ENCODE results near the gene TANGO2. TPM values are rescaled to one million over a fixed set of nuclear protein-coding genes. Genes with fewer than 3 reads are reported as not detected.

Gene TANGO2
- total RNA-seq, 3 donors from 2014 or later = 17.5 to 29.7 (median 27.6) TPM

DNA sequence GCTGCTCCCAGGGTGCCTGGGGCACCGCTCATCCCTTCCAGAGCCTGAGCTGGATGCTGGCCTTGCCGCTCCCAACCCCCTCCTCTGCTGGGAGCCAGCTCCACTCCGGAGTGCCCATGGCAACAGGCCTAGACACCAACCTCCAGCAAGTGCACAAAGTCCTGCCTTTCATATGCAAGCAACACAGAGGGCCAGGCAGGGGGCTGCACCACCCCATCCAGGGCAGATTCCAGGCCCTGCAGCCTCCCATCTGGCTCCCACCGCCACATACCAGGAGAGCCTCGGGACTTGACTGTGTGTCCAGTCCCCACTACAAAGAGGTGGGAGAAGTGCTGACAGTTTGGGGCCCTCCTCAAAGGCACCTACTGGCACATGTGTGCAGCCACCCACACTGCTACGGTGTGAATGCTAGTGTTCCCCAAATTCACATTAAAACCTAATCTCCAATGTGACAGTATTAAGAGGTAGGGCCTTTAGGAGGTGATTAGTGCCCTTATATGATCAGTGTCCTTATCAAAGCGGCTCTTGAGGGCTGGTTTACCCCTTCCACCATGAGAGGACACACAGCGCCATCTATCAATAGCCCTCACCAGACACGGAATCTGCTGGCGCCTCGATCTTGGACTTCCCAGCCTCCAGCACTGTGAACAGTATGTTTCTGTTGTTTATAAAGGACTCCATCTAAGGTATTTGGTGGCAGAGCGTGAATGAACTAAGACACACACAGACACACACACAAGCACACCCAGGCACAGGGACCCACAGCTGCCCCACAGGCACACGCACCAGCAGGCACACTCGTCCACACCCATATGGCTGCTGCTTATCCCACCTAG is 20.4 kb upstream of the TANGO2 start:
- H3K36me3 ChIP-seq (ENCODE audit: low read depth) = no peaks in the 10 kb centered on the region
- H3K4me1 ChIP-seq (ENCODE audit: low read depth) = no peaks in the 10 kb centered on the region
- TF ChIP-seq, protein P1, sequence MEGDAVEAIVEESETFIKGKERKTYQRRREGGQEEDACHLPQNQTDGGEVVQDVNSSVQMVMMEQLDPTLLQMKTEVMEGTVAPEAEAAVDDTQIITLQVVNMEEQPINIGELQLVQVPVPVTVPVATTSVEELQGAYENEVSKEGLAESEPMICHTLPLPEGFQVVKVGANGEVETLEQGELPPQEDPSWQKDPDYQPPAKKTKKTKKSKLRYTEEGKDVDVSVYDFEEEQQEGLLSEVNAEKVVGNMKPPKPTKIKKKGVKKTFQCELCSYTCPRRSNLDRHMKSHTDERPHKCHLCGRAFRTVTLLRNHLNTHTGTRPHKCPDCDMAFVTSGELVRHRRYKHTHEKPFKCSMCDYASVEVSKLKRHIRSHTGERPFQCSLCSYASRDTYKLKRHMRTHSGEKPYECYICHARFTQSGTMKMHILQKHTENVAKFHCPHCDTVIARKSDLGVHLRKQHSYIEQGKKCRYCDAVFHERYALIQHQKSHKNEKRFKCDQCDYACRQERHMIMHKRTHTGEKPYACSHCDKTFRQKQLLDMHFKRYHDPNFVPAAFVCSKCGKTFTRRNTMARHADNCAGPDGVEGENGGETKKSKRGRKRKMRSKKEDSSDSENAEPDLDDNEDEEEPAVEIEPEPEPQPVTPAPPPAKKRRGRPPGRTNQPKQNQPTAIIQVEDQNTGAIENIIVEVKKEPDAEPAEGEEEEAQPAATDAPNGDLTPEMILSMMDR (IDR thresholded peaks at IDR 0.05) = no peak
- ATAC-seq = peak; percentile 9
- DNase-seq = peak in 2 of 3 donors; percentile 17 to 46
- H3K9me3 ChIP-seq = peaks cover 5% of the 10 kb centered on the region
- intact Hi-C loops (cut with DNase I, micrococcal nuclease) = no loop called here
- H3K4me3 ChIP-seq = no peak overlapping the region

DNA sequence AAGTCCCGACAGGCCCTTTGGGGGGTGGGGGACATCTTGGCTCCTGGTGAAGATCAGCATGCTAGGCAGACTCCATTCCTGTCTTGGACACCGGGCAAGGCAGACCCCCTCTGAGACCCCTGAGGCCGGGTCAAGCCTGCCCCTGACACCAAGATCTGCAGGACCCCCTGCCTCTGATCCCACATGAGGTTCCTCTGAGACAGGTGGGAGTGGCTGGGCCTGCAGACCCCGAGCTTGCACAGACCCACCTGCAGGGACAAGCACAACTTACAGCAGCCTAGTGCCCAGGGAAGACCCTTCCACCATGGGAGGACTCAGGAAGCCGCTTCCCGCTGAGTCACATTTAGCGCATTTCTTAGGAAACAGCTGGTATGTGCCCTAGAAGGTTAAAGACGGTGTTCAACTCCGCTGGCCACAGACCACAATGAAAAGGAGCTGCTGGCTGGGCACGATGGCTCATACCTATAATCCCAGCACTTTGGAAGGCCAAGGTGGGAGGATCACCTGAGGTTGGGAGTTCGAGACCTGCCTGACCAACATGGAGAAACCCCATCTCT is 19.8 kb upstream of the TANGO2 start:
- no peak for ATAC-seq
- no peak overlapping the region for H3K4me3 ChIP-seq
- peak in 1 of 3 donors; percentile 40 for DNase-seq
- H3K4me1 ChIP-seq (ENCODE audit: low read depth) = no peaks in the 10 kb centered on the region
- H3K9me3 ChIP-seq = peaks cover 5% of the 10 kb centered on the region
- intact Hi-C loops (cut with DNase I, micrococcal nuclease) = no loop called here
- no peaks in the 10 kb centered on the region for H3K36me3 ChIP-seq (ENCODE audit: low read depth)
- TF ChIP-seq, protein P1 (IDR thresholded peaks at IDR 0.05) = no peak

DNA sequence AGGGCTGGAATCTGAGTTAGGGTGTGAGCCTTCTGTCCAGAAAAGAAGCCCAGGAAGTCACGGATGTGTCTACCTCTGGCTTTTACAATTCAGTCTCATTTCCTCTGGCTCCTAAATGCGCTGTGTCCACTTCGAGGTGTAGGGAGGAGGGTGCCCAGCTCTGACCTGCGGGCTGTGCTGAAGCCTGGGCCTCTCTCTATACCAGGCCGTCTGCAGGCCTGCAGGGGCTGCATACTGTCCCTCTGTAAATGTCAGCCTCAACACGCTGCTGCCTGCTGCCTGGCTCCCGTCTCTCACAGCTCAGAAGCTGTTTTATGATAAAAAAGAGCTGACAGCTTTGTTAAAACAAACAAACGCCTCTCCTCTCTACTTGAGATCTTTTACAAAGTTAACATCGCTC is 18.8 kb upstream of the TANGO2 start:
- intact Hi-C loops (cut with DNase I, micrococcal nuclease) = no loop called here
- Histone ChIP-seq H3K9me3 (peaks cover 5% of the 10 kb centered on the region), H3K4me3 (no peak overlapping the region), H3K4me1 (ENCODE audit: low read depth) (no peaks in the 10 kb centered on the region), H3K36me3 (ENCODE audit: low read depth) (no peaks in the 10 kb centered on the region)
- DNase-seq (peak in 1 of 3 donors; percentile 15), ATAC-seq (no peak)
- TF ChIP-seq, protein P1 (IDR thresholded peaks at IDR 0.05) = no peak

DNA sequence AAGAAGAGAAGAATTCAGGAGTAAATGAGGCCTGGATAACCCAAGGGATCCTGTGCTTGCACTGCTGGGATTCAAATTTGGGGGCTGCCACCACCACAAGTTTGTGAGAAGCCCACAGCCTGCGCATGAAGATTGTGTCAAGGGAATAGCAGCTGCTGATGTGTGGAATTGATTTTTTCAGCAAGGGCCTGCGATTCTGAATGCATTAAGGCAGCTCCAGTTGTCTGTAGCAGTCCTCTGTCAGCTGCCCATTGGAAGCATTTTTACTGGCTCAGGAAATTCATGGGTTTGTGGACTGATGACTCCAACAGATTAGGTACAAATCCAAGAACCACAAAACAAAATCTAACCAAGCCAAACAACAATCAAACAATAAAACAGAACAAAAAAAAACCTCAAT is 18.3 kb upstream of the TANGO2 start:
- Histone ChIP-seq H3K9me3 (peaks cover 5% of the 10 kb centered on the region), H3K4me3 (no peak overlapping the region), H3K4me1 (ENCODE audit: low read depth) (no peaks in the 10 kb centered on the region), H3K36me3 (ENCODE audit: low read depth) (no peaks in the 10 kb centered on the region)
- intact Hi-C loops (cut with DNase I, micrococcal nuclease) = no loop called here
- ATAC-seq = no peak
- TF ChIP-seq, protein P1 (IDR thresholded peaks at IDR 0.05) = no peak
- DNase-seq = peak in 1 of 3 donors; percentile 2

DNA sequence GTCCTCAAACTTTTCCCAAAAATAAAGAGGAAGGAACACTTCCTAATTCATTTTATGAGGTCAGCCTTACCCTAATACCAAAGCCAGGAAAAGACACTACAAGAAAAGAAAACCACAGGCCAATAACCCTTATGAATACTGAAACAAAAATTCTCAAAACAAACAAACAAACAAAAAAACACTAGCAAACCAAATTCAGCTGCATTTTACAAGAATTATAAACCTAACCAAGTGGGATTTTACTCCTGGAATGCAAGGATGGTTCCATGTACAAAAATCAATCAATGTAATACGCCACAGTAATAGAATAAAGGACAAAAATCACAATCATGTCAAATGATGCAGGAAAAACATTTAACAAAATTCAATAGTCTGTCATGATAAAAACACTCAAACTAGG is 17.6 kb upstream of the TANGO2 start:
- intact Hi-C loops (cut with DNase I, micrococcal nuclease) = no loop called here
- ATAC-seq (no peak), DNase-seq (no peak)
- Histone ChIP-seq H3K36me3 (ENCODE audit: low read depth) (no peaks in the 10 kb centered on the region), H3K4me1 (ENCODE audit: low read depth) (no peaks in the 10 kb centered on the region), H3K4me3 (no peak overlapping the region), H3K9me3 (peaks cover 5% of the 10 kb centered on the region)
- TF ChIP-seq, protein P1 (IDR thresholded peaks at IDR 0.05) = no peak

Measured in mucosa of descending colon (tissue), 3 donors.